IPS-11a (cell line): ENCODE data around the gene PANK2.
"Not testable (repeated sequence)": the region's sequence is repeated elsewhere in the genome, so short reads cannot be mapped to it uniquely, and the experiment has no call there.

ENCODE experiments used
- H3K4me3 ChIP-seq: one replicate; pipeline ENCODE4 v1.5.1; 2013; ENCODE audit warnings: low read depth, low read length, control low read depth

The PANK2 gene

GRCh38 chr20:3900187-3900604, 11.0 kb downstream of the PANK2 start:
- no peak overlapping the region for H3K4me3 ChIP-seq

GRCh38 chr20:3901028-3901705, 12.0 kb downstream of the PANK2 start:
- no peak overlapping the region for H3K4me3 ChIP-seq

- H3K4me3 ChIP-seq: no peak overlapping the region
Observed at GRCh38 chr20:3901706-3902440, 12.7 kb downstream of the PANK2 start.

GRCh38 chr20:3902446-3902845, 13.3 kb downstream of the PANK2 start:
- no peak overlapping the region for H3K4me3 ChIP-seq

GRCh38 chr20:3904224-3904623, 15.0 kb downstream of the PANK2 start:
- no peak overlapping the region for H3K4me3 ChIP-seq

- no peak overlapping the region for H3K4me3 ChIP-seq
Observed at GRCh38 chr20:3904857-3905256, 15.7 kb downstream of the PANK2 start.

- H3K4me3 ChIP-seq: not testable (repeated sequence)
Observed at GRCh38 chr20:3906744-3907721, 17.8 kb downstream of the PANK2 start.

- no peak overlapping the region for H3K4me3 ChIP-seq
Observed at GRCh38 chr20:3908667-3909066, 19.5 kb downstream of the PANK2 start.

- no peak overlapping the region for H3K4me3 ChIP-seq
Observed at GRCh38 chr20:3909952-3910366, 20.8 kb downstream of the PANK2 start.

GRCh38 chr20:3910853-3911252, 21.7 kb downstream of the PANK2 start:
- no peak overlapping the region for H3K4me3 ChIP-seq

GRCh38 chr20:3911956-3912355, 22.8 kb downstream of the PANK2 start:
- H3K4me3 ChIP-seq: no peak overlapping the region

GRCh38 chr20:3914446-3914845, 25.3 kb downstream of the PANK2 start:
- no peak overlapping the region for H3K4me3 ChIP-seq

- no peak overlapping the region for H3K4me3 ChIP-seq
Observed at GRCh38 chr20:3915691-3916090, 26.5 kb downstream of the PANK2 start.

- no peak overlapping the region for H3K4me3 ChIP-seq
Observed at GRCh38 chr20:3916364-3916763, 27.2 kb downstream of the PANK2 start.

GRCh38 chr20:3919352-3919751, 30.2 kb downstream of the PANK2 start:
- H3K4me3 ChIP-seq: no peak overlapping the region

GRCh38 chr20:3922223-3922982, 33.2 kb downstream of the PANK2 start:
- H3K4me3 ChIP-seq: no peak overlapping the region

- no peak overlapping the region for H3K4me3 ChIP-seq
Observed at GRCh38 chr20:3922983-3923339, 33.8 kb downstream of the PANK2 start.

GRCh38 chr20:3923818-3924217, 34.6 kb downstream of the PANK2 start:
- no peak overlapping the region for H3K4me3 ChIP-seq

- no peak overlapping the region for H3K4me3 ChIP-seq
Observed at GRCh38 chr20:3924304-3925112, 35.3 kb downstream of the PANK2 start.
